HG03025 (cell line): ENCODE measurements around the gene AQP6.

Experiments used
- ATAC-seq: cut with Tn5 transposase; IDR thresholded peaks from one replicate; pipeline ENCODE4 v1.9.1; 2021; ENCODE audit warnings: mild to moderate bottlenecking, moderate library complexity; ENCODE audit not compliant: unreplicated experiment, low FRiP score

Gene AQP6

DNA sequence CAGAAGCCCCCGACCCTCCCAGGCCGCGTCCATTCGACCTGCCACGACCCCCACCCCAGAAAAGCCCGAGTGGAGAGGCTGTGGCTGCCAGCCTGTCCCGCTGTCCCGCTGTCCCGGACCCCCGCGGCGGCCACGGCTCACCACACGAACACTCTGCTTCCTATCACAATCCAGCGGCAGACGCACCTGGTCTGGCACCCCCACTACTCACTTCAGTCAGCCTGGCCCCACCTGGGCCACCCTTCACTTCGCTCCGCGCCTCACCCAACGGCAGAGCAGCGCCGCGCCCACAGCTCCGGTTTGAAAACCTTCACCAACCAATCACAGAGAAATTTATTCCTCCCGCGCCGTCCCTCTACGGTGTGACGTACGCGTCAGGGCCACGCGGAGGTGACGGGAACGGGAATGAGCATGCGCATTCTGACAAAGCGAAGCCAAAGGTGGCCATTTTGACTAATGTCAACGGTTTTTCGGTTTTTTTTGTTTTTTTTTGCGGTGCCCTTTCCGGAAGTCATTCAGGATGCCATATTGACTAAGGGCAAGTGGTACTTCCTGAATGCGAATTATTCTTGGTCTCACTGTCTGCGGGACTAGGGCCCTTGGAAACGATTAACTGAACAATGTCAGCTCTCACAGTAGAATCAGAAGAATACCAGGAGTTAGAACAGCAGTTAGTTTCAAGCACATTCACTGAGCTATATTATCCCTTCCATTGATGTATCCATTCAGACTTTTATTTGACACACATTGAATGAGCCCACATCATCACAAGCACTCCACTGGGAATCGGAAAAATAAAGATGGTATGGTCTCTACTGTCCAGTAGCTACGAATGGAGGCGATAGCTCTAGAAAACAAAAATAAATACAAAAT is 52.7 kb downstream of the AQP6 start, which contains the start of gene RACGAP1:
TSS of gene RACGAP1 (minus strand) at position 308 of the 873 bp plus-strand sequence. CDS start 8,779 bp downstream, outside the sequence.
- ATAC-seq: peak; percentile 96

DNA sequence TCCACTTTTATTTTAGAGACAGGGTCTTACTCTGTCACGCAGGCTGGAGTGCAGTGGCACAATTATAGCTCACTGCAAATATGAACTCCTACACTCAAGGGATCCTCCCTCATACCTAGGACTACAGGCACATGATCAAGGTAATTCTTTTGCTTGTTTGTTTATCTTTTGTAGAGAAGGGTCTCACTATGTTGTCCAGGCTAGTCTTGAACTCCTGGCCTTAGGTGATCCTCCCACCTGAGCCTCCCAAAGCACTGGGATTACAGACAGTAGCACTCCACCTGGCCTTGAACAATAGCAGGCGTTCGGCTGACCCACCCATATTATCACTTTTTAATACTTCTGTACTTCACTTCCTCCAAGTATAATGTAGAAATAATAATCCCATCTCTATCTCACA is 53.9 kb downstream of the AQP6 start:
- no peak for ATAC-seq
